HEK293 (cell line): ENCODE data around the gene PDE9A.

Experiments
- KLF10 ChIP-seq: fragments of 450-650 bp; IDR thresholded peaks from 2 replicates; pipeline ENCODE4 v1.5.1; 2018; ENCODE audit warnings: missing biosample characterization, mild to moderate bottlenecking, missing genetic modification characterization
- KLF17 ChIP-seq: fragments of 450-650 bp; formaldehyde crosslinking; IDR thresholded peaks from 2 replicates; pipeline ENCODE4 v1.5.1; 2016; ENCODE audit warnings: missing biosample characterization, missing genetic modification characterization
- KLF9 ChIP-seq: fragments of 450-650 bp; formaldehyde crosslinking; IDR thresholded peaks from 2 replicates; pipeline ENCODE4 v1.5.1; 2016; ENCODE audit warnings: missing biosample characterization, missing genetic modification characterization, low read depth
- RBAK ChIP-seq: fragments of 450-650 bp; formaldehyde crosslinking; IDR thresholded peaks from 2 replicates; pipeline ENCODE4 v1.5.1; 2016; ENCODE audit warnings: missing biosample characterization, missing genetic modification characterization
- SCRT1 ChIP-seq: fragments of 450-650 bp; formaldehyde crosslinking; IDR thresholded peaks from 2 replicates; pipeline ENCODE4 v1.5.1; 2016; ENCODE audit warnings: missing biosample characterization, missing genetic modification characterization, borderline replicate concordance
- TRIM28 ChIP-seq: IDR thresholded peaks from 2 replicates; pipeline ENCODE4 v1.6.1; 2011; ENCODE audit warnings: low read length, control low read depth, borderline replicate concordance
- TSHZ1 ChIP-seq: fragments of 450-650 bp; formaldehyde crosslinking; IDR thresholded peaks from 2 replicates; pipeline ENCODE4 v1.5.1; 2016; ENCODE audit warnings: missing biosample characterization, missing genetic modification characterization, borderline replicate concordance
- ZBTB48 ChIP-seq: fragments of 450-650 bp; formaldehyde crosslinking; IDR thresholded peaks from 2 replicates; pipeline ENCODE4 v1.5.1; 2016; ENCODE audit warnings: missing biosample characterization, missing genetic modification characterization
- ZFP41 ChIP-seq: fragments of 450-650 bp; formaldehyde crosslinking; IDR thresholded peaks from 2 replicates; pipeline ENCODE4 v1.5.1; 2016; ENCODE audit warnings: missing biosample characterization, missing genetic modification characterization, borderline replicate concordance
- ZNF148 ChIP-seq: fragments of 450-650 bp; formaldehyde crosslinking; IDR thresholded peaks from 2 replicates; pipeline ENCODE4 v1.5.0; 2017; ENCODE audit warnings: missing biosample characterization, missing genetic modification characterization, borderline replicate concordance
- ZNF155 ChIP-seq: fragments of 450-650 bp; formaldehyde crosslinking; IDR thresholded peaks from 2 replicates; pipeline ENCODE4 v1.5.1; 2016; ENCODE audit warnings: missing biosample characterization, missing genetic modification characterization
- ZNF174 ChIP-seq: fragments of 450-650 bp; formaldehyde crosslinking; IDR thresholded peaks from 2 replicates; pipeline ENCODE4 v1.5.0; 2017; ENCODE audit warnings: missing biosample characterization, mild to moderate bottlenecking, missing genetic modification characterization
- ZNF18 ChIP-seq: fragments of 450-650 bp; formaldehyde crosslinking; IDR thresholded peaks from 2 replicates; pipeline ENCODE4 v1.5.1; 2016; ENCODE audit warnings: missing biosample characterization, missing genetic modification characterization
- ZNF19 ChIP-seq: fragments of 450-650 bp; formaldehyde crosslinking; IDR thresholded peaks from 2 replicates; pipeline ENCODE4; 2016; ENCODE audit warnings: missing biosample characterization, missing genetic modification characterization, low read depth
- ZNF2 ChIP-seq: fragments of 450-650 bp; formaldehyde crosslinking; IDR thresholded peaks from 2 replicates; pipeline ENCODE4 v1.5.1; 2016; ENCODE audit warnings: missing biosample characterization, missing genetic modification characterization
- ZNF223 ChIP-seq: fragments of 450-650 bp; formaldehyde crosslinking; IDR thresholded peaks from 2 replicates; pipeline ENCODE4 v1.5.1; 2016; ENCODE audit warnings: missing biosample characterization, missing genetic modification characterization
- ZNF23 ChIP-seq: fragments of 450-650 bp; formaldehyde crosslinking; IDR thresholded peaks from 2 replicates; pipeline ENCODE4 v1.5.1; 2016; ENCODE audit warnings: missing biosample characterization, missing genetic modification characterization, borderline replicate concordance
- ZNF292 ChIP-seq: fragments of 450-650 bp; formaldehyde crosslinking; IDR thresholded peaks from 2 replicates; pipeline ENCODE4 v1.5.1; 2016; ENCODE audit warnings: low read depth, missing biosample characterization, missing genetic modification characterization, borderline replicate concordance
- ZNF335 ChIP-seq: fragments of 450-650 bp; formaldehyde crosslinking; conservative IDR thresholded peaks from 2 replicates; pipeline ENCODE4 v1.5.1; 2016; ENCODE audit warnings: missing biosample characterization, missing genetic modification characterization
- ZNF404 ChIP-seq: fragments of 450-650 bp; formaldehyde crosslinking; IDR thresholded peaks from 2 replicates; pipeline ENCODE4 v1.5.1; 2017; ENCODE audit warnings: missing biosample characterization, missing genetic modification characterization
- ZNF423 ChIP-seq: fragments of 450-650 bp; formaldehyde crosslinking; IDR thresholded peaks from 2 replicates; pipeline ENCODE4 v1.5.1; 2016; ENCODE audit warnings: missing biosample characterization, missing genetic modification characterization
- ZNF555 ChIP-seq: fragments of 450-650 bp; formaldehyde crosslinking; conservative IDR thresholded peaks from 2 replicates; pipeline ENCODE4 v1.5.1; 2017; ENCODE audit warnings: missing biosample characterization, mild to moderate bottlenecking, missing genetic modification characterization, inconsistent platforms
- ZNF654 ChIP-seq: fragments of 450-650 bp; formaldehyde crosslinking; IDR thresholded peaks from 2 replicates; pipeline ENCODE4 v1.5.1; 2016; ENCODE audit warnings: low read depth, missing biosample characterization, missing genetic modification characterization
- ZNF664 ChIP-seq: fragments of 450-650 bp; formaldehyde crosslinking; IDR thresholded peaks from 2 replicates; pipeline ENCODE4 v1.5.1; 2016; ENCODE audit warnings: missing biosample characterization, missing genetic modification characterization
- ZNF701 ChIP-seq: fragments of 450-650 bp; formaldehyde crosslinking; IDR thresholded peaks from 2 replicates; pipeline ENCODE4 v1.5.1; 2016; ENCODE audit warnings: missing biosample characterization, missing genetic modification characterization
- ZNF837 ChIP-seq: fragments of 450-650 bp; formaldehyde crosslinking; IDR thresholded peaks from 2 replicates; pipeline ENCODE4 v1.5.1; 2016; ENCODE audit warnings: missing biosample characterization, missing genetic modification characterization
- ZSCAN4 ChIP-seq: fragments of 450-650 bp; formaldehyde crosslinking; IDR thresholded peaks from 2 replicates; pipeline ENCODE4 v1.5.1; 2017; ENCODE audit warnings: missing biosample characterization, missing genetic modification characterization
- ZSCAN5A ChIP-seq: fragments of 450-650 bp; formaldehyde crosslinking; IDR thresholded peaks from 2 replicates; pipeline ENCODE4 v1.5.1; 2016; ENCODE audit warnings: missing biosample characterization, missing genetic modification characterization

Gene PDE9A

GRCh38 chr21:42654179-42654912 is 925 bp downstream of the PDE9A start (continued):
- TF ChIP-seq ZNF664 (no peak), SCRT1 (no peak), ZNF423 (tag by site-specific recombination) (peak; percentile 65), ZNF404 (tag by site-specific recombination) (no peak), TSHZ1 (tag by site-specific recombination) (no peak), ZNF292 (tag by site-specific recombination) (no peak), ZNF223 (tag by site-specific recombination) (no peak), ZNF148 (tag by site-specific recombination) (no peak), ZNF654 (tag by site-specific recombination) (no peak), ZNF2 (no peak), ZSCAN4 (tag by site-specific recombination) (no peak), ZFP41 (tag by site-specific recombination) (no peak), ZNF555 (tag by site-specific recombination) (no peak), ZNF335 (tag by site-specific recombination) (no peak), ZNF18 (tag by site-specific recombination) (no peak), ZNF155 (tag by site-specific recombination) (no peak), RBAK (no peak), ZSCAN5A (tag by site-specific recombination) (no peak), ZBTB48 (tag by site-specific recombination) (no peak), ZNF23 (tag by site-specific recombination) (no peak), ZNF174 (tag by site-specific recombination) (no peak), ZNF701 (no peak), ZNF19 (tag by site-specific recombination) (no peak), KLF9 (tag by site-specific recombination) (no peak), ZNF837 (tag by site-specific recombination) (no peak), TRIM28 (no peak), KLF10 (no peak), KLF17 (no peak)
